GM19035 (cell line): ENCODE measurements around the gene SMYD2.
"Not testable (repeated sequence)": the region's sequence is repeated elsewhere in the genome, so short reads cannot be mapped to it uniquely, and the experiment has no call there.

Experiments
- ATAC-seq: cut with Tn5 transposase; IDR thresholded peaks from one replicate; pipeline ENCODE4 v1.9.1; 2021; ENCODE audit not compliant: unreplicated experiment

The SMYD2 gene

DNA sequence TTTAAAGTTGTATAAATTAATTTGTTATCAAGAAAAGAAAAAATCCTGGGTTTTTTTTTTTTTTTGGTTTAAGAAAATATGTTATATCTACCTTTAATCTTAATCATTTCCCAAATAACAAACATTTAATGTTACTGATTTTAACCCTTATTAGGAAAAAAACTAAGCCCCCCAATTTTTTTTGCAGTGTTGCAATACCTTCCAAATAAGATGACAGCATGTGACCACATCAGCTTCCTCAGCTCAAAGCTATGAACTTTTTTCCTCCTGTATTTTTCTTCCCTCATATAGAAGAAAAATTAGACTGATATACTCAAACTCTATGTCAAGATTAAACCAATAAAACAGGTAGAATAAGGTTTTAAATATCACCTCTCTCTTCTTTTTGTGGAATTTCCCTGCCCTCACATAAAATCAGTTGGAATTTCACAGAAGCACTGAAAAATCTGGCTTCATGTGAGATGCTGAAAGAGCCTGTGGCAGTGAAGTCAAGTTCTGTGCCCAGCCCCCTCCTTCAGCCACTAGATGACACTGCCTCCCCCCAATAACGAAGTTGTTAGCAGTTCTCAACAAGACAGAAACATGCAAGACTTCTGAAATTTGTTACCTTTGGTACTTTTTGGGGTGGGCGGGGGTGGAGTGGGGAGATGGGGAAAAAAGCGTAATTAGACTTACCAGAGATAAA, 9.6 kb upstream of the SMYD2 start:
- no peak for ATAC-seq

DNA sequence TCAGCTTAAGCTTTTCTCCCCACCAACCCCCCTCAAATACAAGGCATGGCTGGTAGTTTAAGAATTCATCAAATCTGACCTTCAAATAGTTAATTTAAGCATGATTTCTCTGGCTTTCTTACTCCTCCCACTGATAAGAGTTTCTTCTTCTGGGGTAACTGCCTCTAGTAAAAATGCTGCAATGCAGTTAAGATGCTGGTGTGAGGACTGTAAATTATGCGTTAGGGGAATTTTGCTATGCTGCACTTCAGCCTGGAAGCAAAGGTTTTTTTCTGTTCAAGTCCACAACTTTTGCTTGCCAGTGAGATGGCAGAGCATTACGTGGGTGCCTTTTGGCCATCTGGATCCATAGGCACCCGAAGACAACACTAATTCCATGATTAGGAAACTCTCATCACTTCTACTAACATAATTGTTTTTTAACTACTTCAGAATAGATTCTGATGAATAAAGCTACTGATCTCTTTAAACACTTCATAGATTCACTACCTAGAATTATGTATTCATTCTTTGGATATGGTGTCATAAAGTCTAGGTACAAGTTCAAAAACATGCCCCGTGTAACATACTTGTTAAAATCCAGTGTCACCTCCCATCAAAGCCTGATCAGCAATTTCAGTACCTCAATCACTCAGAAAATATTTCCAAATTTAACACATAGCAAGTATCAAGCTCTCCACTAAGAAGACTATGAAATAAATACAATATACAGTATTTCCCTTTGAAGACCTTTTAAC, 8.8 kb upstream of the SMYD2 start:
- ATAC-seq = no peak

DNA sequence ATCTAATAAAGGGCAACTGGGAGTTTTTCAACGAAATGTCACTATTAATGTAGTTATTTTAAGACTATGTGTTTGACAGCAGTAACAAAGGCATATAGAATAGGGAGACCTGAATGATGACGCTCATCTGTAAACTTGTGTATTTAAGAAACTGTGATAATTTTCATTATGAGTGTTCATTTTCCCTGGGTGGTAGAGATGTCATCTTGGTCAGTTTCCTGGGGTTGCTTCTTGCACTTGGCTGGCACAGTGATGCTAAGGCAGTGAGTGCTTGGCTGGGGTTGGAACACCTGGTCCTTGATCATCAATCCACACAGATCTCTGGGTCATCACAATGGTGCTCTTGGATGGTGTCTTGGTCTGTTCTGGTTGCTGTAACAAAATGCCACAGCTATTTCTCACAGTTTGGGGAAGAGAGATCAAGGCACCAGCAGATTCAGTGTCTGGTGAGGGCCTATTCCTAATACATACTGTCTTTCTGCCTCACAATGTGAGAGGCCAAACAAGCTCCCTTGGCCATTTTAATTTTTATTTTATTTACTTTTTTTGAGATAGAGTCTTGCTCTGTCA, 7.9 kb upstream of the SMYD2 start:
- no peak for ATAC-seq

DNA sequence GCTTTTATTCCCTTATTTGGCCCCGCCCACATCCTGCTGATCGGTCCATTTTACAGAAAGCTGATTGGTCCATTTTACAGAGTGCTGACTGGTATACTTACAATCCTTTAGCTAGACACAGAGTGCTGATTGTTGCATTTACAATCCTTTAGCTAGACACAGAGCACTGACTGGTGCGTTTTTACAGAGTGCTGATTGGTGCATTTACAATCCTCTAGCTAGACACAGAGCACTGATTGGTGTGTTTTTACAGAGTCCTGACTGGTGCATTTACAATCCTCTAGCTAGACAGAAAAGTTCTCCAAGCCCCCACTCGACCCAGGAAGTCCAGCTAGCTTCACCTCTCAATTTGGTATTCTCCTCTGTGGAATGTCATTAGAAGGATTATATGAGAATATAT, 5.3 kb upstream of the SMYD2 start:
- not testable (repeated sequence) for ATAC-seq

DNA sequence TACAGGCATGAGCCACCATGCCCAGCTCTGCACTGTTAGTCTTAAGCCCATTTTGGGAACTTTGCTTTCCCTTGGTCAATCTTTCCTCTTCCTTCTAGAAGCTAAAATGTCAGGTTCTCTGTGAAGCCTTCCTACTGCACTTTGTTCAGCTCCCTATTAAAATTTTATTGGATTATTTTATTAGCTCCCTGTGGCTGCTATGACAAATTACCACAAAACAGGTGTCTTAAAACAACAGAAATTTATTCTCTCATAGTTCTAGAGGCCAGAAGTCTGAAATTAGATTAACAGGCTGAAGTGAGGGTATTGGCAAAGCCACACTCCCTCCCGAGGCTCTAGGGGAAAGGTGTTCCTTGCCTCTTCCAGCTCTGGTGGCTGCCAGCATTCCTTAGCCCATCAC, 4.2 kb upstream of the SMYD2 start:
- no peak for ATAC-seq

DNA sequence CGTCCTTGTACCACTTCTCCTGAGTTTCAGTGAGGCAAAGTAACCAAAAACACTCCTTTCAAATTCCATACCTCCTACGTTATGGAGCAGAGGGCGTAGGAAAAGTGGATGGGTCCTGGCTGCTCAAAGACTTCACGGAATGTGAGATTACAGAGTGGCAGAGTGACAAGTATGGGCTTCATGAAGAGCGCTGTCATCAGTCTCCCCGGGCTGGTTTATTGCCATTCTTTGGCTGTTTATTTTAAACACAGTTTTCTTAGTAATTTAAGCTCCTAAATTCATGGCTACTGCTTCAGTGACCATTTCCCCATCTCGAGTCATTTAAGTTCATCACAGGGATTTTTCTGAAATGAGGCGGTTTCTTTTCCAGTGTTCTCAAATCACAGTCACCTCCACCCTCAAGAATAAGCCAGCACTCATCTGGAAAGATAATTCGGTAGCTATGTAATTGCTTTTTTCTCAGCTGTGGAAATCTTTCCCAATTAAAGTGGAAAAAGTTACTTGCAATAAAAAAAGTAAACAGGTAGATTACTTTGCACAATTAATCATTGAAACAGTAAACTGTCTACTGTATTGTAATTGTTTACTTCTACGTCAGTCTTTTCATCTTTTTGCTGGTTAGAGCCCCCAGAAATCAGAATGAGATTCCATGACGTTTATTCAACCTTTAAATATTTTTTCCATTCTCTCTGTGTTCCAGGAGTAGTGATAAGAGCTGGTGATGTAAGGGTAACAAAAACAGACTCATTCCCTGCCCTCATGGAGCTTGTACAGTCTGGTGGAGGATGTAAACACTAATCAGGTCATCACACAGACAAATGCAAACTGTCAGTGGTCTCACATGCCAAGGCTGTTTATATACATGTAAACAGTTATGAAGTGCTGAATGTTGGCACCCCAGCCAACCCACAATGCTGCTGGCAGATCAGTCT, 3.0 kb upstream of the SMYD2 start:
- ATAC-seq = no peak

DNA sequence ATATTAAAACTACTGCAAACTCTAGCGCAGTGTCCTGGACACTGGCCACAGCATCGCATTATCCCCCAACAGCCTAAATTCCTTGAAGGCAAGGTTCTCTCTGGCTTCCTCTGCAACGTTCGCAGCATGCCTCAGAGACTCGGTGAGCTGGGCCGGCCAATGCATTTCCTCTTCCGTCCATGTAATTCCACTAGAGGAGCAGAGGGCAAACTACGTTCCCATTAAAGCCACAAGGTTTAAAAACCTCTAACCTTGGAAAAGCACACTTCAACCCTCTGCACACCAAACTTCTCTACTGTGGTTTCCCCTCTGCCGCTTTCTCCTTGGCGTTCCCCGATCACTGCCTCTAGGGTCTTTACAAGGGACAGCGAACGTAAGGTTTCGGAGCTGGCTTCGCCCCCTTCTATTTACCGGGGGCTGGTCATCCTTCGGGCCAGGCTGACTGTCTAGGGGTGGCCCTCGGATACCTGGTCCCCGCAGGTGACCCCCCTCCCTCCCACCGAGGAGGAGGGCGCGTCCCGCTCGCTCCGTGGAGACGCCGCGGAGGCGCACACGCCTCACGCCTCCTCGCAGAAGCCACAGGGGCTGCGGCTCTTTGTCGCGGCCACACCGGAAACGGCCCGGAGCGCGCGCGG, 456 bp upstream of the SMYD2 start:
- peak; percentile 56 for ATAC-seq

DNA sequence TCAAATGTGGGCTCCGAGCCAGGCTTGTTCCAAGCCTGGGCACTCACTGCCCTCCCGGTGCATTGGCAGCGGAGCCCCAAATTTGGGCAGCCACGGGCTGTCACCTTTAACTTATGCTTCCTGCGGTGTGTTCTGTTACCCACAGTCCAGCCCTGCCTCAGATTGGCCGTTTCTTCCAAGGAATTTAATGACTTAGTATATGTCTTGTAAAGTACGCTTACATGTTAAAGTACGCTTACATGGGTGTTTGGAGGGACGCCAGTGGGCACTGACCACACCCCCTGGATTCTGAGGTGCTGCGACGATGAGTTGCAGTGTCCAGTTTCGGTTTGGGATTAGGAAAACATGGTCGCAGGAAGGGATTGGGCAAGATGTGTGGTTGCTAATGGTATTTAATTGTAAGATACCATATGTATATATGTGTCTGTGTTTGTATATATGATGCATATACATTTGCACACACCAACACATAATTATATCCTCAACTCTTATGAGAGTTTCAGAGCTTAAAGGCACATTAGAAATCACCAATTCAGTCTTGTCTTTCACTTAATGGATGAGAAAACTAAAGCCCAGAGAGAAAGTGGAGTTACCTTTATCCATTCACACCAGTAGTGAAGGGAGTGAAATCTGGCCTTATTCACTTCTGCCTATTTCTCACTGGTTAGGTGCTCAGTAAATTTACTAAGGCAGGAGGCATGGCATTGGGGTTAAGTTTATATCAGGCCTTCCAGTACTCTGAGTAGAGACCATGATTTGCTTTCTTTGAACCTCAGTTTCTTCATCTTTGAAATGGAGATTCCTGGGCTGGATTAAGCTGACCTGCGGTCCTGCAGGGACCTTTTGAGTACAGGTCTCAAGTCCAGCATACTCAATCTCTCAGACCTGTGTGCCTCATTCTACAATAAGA, 1.0 kb downstream of the SMYD2 start:
- no peak for ATAC-seq

DNA sequence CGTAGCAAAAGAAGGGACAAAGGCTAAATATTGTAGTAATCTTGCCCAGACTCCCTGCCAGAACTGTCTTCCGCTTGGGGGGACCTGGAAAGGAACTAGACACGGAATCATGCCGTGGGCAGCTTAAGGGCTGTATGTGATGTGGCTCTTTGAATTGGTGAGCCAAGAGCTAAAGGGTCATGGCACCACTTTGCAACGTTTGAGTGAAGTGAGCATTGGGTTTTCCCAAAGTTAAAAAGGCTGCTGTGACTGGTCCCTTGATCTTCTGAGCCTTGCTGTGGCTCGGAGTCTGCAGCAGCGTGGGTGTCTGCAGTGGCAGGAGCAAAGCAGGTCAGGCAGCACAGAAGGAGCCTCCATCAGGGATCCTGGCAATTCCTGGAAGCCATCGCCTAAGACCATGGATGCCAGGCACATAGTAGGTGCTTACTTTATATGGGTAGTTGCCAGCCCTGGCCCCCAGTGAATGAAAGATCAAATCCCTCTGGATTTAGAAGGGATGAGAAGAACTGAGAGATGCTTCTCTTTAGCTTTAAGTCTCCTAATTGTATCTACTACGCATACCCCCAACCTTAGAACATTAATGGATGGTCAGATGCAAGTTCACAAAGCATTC, 1.8 kb downstream of the SMYD2 start:
- ATAC-seq = no peak

DNA sequence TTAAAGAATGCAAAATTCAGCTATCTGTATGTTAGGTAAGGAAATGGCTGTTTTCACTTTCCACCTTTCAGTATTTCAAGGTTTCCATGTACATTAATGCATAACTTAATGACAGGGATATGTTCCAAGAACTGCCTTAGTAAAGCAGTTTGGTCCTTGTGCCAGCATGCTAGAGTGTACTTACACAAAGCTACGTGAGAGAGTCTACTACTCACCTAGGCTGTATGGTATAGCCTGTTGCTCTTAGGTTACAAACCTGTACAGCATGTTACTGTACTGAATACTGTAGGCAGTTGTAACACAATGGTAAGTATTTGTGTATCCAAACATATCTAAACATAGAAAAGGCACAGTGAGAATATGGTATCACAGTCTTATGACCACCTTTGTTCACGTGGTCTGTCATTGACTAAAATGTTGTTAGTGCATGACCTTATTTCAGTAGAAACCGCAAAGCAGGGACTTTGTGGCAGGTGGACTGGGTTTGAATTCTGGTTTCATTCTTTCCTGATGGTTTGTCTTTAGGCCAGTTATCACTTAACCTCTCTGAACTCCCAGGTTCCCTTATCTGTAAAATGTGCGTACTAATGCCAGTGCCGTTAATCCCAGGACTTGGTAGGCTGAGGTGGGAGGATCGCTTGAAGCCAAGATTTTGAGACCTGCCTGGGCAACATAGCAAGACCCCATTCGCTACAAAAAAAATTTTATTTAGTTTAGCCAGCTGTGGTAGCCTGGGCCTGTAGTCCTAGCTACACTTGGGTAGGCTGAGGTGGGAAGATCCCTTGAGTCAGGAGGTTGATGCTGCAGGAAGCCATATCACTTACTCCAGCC, 4.9 kb downstream of the SMYD2 start:
- ATAC-seq = no peak

DNA sequence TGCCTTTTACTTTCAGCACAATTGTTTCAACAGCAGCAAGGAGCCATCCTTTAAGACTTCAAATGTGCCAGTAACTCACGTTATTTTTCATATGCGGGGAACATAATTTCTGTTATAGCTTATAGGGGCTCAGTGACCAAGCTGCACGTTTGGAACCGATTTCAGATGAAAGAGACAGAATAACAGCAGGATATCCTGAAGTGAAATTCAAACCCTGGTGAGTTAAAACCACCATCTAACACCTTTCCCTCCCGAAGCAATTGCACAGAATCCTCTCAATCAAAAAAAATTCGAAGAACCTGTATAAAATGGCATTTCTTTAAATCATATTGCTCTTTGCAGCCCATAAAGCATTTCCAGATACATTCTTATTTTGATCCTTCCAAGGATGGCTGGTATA, 6.9 kb downstream of the SMYD2 start:
- no peak for ATAC-seq

DNA sequence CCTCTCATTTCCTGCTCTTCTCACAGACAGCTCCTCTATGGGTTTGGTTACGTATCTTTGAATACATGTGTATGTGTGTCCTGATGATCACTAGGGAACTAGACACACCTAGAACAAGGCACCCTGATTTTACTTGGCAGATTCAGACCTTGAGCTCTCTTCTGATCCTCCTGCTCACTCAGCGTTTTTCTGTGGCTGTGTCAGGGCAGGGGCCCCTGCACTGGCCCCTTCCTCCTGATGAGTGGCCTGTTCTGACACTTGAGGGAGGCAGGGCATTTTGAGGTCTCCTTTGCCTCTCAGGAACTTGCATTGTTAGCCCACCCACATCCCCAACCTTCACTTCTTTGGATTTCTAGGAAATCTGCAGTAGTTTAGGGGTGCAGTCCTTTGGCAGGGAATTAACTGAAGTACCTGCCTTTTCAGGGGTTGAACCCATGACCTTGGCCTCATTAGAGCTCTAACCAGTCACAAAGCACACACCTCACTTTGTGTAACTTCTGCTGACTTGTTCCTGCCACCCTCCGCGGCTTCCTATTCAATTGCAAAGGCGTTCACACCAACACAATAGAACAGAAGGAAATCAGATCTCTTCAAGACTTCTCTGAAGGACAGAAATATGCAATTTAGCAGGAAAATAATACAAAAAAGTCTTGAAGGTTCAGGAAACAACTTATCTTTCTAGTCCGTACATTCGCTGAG, 8.8 kb downstream of the SMYD2 start:
- no peak for ATAC-seq

DNA sequence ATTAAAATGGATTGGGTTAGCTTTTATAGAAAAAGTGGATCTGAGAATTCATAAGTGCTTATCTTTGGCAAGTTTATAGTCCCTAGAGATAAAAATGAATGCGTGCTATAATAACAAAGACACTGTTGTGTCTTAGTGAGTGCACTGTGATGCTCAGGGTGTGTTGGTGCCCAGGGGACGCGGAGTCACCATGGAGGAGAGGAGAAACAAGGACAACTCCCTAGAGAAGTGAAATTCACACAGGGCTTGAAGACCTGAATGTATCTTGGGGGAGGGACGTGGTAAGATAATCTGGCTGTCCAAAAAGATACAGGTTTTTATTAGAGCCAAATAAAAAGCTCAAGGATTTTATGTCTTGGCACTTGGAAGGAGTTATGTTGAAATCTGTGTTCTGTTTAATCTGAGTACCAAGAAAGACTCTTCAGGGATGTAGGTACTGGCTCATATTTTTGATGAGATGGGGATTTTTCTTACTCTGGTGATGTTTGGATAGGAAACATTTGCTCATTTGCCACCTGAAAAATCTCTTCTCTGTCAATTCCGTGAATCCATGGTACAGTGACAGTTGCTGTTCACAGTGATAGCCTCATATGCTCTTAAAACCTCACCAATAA, 9.6 kb downstream of the SMYD2 start:
- ATAC-seq = no peak

DNA sequence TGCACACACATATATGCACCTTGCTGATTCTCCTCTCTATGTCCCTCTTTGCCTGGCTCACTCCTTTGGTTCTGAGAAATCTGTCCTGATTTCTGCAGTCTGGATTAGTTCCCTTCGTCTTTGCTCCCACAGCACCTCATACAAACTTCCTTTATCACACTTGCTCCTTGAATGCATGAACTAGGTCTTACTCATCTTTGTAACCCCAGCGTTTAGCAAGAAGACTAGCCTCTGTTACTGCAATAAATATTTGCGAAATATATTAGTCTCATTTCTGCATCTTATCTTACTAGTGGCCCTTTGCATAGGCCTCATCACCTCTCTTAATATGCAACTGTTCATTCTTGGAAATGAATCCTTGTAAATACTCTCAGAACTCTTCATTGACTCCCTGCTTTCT, 11.4 kb downstream of the SMYD2 start:
- no peak for ATAC-seq

DNA sequence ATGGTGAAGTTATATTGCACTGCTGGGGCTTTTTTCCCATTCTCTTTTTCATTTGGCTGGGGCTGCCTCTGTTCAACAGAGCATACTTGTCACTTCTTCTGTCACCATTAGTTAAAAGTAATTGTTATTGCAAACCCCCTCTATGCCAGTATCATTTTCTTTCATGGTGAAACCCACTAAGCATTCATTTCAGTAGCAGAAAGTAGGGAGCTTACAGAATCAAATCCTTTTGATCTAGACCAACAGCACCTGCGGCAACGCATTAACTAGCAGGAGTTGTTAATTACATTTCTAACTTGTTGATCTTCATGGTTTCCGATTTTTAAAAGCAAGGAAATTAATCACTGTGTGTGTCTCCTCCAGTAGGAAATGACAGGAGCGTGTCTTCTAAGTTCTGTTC, 15.0 kb downstream of the SMYD2 start:
- ATAC-seq = no peak

DNA sequence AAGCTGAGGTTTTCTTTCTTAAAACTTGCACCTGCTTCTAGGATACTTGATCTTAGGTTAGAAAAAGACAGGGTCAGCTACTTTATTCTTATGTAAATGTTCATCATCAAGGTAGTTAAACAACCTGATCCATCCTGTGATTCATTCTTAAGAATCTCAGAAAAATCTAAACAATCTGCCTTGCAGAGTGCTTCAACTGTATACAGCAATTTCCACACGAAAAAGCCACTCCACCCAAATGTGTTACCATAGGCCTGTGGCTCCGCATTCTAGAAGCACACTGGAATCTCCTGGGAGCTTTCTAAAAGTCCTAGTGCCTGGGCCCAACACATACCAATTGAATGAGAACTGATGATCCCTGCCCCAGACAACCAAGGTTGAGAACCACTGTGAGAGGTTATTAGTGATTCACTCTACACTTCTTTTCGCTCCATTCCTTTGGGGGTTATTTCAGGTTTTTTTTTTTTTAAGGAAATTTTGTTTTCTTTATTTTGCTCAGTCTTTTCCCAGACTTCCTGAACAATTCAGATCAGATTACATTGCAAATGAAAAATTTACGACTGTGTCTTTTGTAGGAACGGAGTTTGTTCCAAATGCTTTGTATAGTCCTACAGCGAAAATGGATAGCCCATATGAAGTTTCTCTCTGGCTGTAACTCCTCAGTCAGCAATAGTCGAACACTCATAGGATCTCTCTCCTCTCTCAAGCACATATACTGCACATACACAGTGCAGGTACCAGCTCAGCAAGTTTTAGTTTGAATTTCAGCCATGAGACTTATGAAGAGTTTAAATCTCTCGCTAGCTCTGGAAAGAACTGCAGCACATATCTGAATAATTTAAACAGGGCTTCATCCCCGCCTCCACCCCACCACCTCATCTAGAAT, 16.1 kb downstream of the SMYD2 start:
- ATAC-seq = no peak
